Measurements from ENCODE around the gene SAXO2. TPM values are rescaled to one million over a fixed set of nuclear protein-coding genes. Genes with fewer than 3 reads are reported as not detected.
A peak's percentile ranks its signal among the peaks of the same experiment; 100 is the strongest.

SAXO2 gene
- 0.28 TPM in 1 of 2 replicates, not detected in the other for total RNA-seq (2012; rRNA removed)
- 0.14 and 0.42 TPM in 2 replicates for polyA plus RNA-seq (2012; rRNA removed)
- 0.02 and 0.33 TPM in 2 replicates for polyA plus RNA-seq (2012; cell fraction: cytosol; rRNA removed)
- polyA plus RNA-seq (2012; cell fraction: nucleus; rRNA removed; ENCODE audit: low replicate concordance) = 0.42 and 1.0 TPM in 2 replicates
- percentile 30 among the genes with signal in this experiment for Bru-seq, nascent RNA
- percentile 39 among the genes with signal in this experiment for BruChase-seq, experiment 1, labeled RNA remaining after a 6-hour chase
- BruChase-seq, experiment 2, labeled RNA remaining after a 2-hour chase = percentile 42 among the genes with signal in this experiment
- long read RNA-seq = 0 reads

GRCh38 chr15:82262422-82263026 lies at the start of gene SAXO2, which contains the start of gene EFL1:
Gene SAXO2, plus strand, starts transcription at chr15:82262818. Its CDS starts 62 bp downstream, at chr15:82262880.
Gene EFL1, minus strand, starts transcription at chr15:82262734. Its CDS starts 956 bp downstream, at chr15:82261778.
- dilution Hi-C loops (cut with HindIII; ENCODE audit: low sequenced_read_pairs, unreplicated experiment) = no loop called here
- POLR2A ChIA-PET (ENCODE audit: unreplicated experiment) = no interaction called here
- TF ChIP-seq RCOR1 (IDR thresholded peaks at IDR 0.05; ENCODE audit: insufficient replicate concordance, low read length) = no peak
- no peak for TF ChIP-seq SMC3 (IDR thresholded peaks at IDR 0.05; ENCODE audit: low read depth, low read length)
- TF ChIP-seq CHD1 (IDR thresholded peaks at IDR 0.05; ENCODE audit: low read depth, low read length) = no peak
- TF ChIP-seq POLR2A (IDR thresholded peaks at IDR 0.05; ENCODE audit: low read depth, low read length) = peak; percentile 81
- TF ChIP-seq MAFK (IDR thresholded peaks at IDR 0.05; ENCODE audit: low read depth, low read length) = no peak
- TF ChIP-seq RFX5 (IDR thresholded peaks at IDR 0.05; ENCODE audit: low read depth, low read length) = no peak
- peak; percentile 61 for TF ChIP-seq MAZ (IDR thresholded peaks at IDR 0.05; ENCODE audit: borderline replicate concordance, low read depth, low read length)
- TF ChIP-seq BHLHE40 (IDR thresholded peaks at IDR 0.05; ENCODE audit: low read depth, low read length) = no peak
- TF ChIP-seq USF2 (IDR thresholded peaks at IDR 0.05; ENCODE audit: low read depth, low read length) = no peak
- peak; percentile 97 for TF ChIP-seq MXI1 (IDR thresholded peaks at IDR 0.05; ENCODE audit: borderline replicate concordance, low read depth, low read length)
- TF ChIP-seq CTCF (conservative IDR thresholded peaks at IDR 0.05; ENCODE audit: low read depth, low read length) = no peak
- TF ChIP-seq CEBPB (IDR thresholded peaks at IDR 0.05; ENCODE audit: low read depth, low read length) = no peak
- no peak for TF ChIP-seq ELK1 (IDR thresholded peaks at IDR 0.05; ENCODE audit: borderline replicate concordance, low read depth, low read length)

More at GRCh38 chr15:82262422-82263026, at the start of gene SAXO2, which contains the start of gene EFL1:
- in situ Hi-C loops (cut with MboI; ENCODE audit: low sequenced_read_pairs) = no loop called here
- Histone ChIP-seq H3K27ac (ENCODE audit: insufficient read depth, low read length) (peak within 1 kb of the TSS; percentile 56; the same call in 1 of the 2 replicates), H3K36me3 (ENCODE audit: control insufficient read depth, insufficient read depth, low read length) (no peaks in the 10 kb centered on the region; the same call in 1 of the 2 replicates), H2BK120ac (ENCODE audit: low read depth, low read length) (no peak within 1 kb of the TSS), H2AFZ (replicated peaks; ENCODE audit: low read length, poor library complexity) (peak within 1 kb of the TSS; percentile 97), H3K9ac (ENCODE audit: low read depth, low read length) (peak within 1 kb of the TSS; percentile 25), H3K9me1 (ENCODE audit: insufficient read depth, low read length) (peaks cover 4% of the 10 kb centered on the region; the same call in 1 of the 2 replicates), H3K4me1 (ENCODE audit: control insufficient read depth, insufficient read depth, low read length) (peaks cover 4% of the 10 kb centered on the region; the same call in 1 of the 2 replicates), H3K79me1 (ENCODE audit: low read depth in 1 of 2, low read length in 2 of 2) (peaks cover 13 to 23% of the 10 kb centered on the region in 2 experiments), H2BK5ac (ENCODE audit: low read depth, low read length, poor library complexity, severe bottlenecking) (peak within 1 kb of the TSS; percentile 67), H3K18ac (ENCODE audit: low read depth, low read length) (no peak within 1 kb of the TSS), H3K23ac (ENCODE audit: low read depth, low read length) (peak within 1 kb of the TSS; percentile 52; the same call in 1 of the 2 replicates), H3K14ac (replicated peaks; ENCODE audit: low read depth, low read length) (no peak within 1 kb of the TSS), H3K4me3 (ENCODE audit: insufficient read depth, low read depth, low read length) (peak within 1 kb of the TSS; percentile 85), H4K91ac (ENCODE audit: insufficient read depth, low read depth, low read length) (no peak within 1 kb of the TSS), H3K9me3 (ENCODE audit: control insufficient read depth, insufficient read depth, low read length) (no peaks in the 10 kb centered on the region), H4K5ac (ENCODE audit: low read depth, low read length) (peak within 1 kb of the TSS; percentile 8; the same call in 1 of the 2 replicates), H2BK15ac (ENCODE audit: low read depth, low read length) (no peak within 1 kb of the TSS), H4K8ac (ENCODE audit: low read depth in 2 of 2, low read length in 2 of 2) (peak within 1 kb of the TSS in 1 of 2 experiments; percentile 53; a peak in 2 of 4 replicates), H2AK5ac (ENCODE audit: low read depth, low read length) (no peak within 1 kb of the TSS), H3K56ac (ENCODE audit: extremely low read depth, insufficient read depth, low read length) (no peak within 1 kb of the TSS), H4K20me1 (ENCODE audit: insufficient read depth, low read length) (no peaks in the 10 kb centered on the region), H3K4ac (ENCODE audit: low read depth, low read length) (peak within 1 kb of the TSS; percentile 36; the same call in 1 of the 2 replicates), H2BK20ac (ENCODE audit: low read depth, low read length) (no peak within 1 kb of the TSS), H3K27me3 (ENCODE audit: control insufficient read depth, insufficient read depth, low read length) (no peaks in the 10 kb centered on the region), H3K4me2 (ENCODE audit: low read depth, low read length) (peak within 1 kb of the TSS; percentile 74), H2AK9ac (replicated peaks; ENCODE audit: low read depth, low read length, poor library complexity) (no peak within 1 kb of the TSS)
- peak; percentile 80 for DNase-seq
- CTCF ChIA-PET = interaction anchor here (1.0 kb wide), 1 partner anchor 18 kb away, joined by 3 read pairs; no protein-coding TSS in a partner anchor
- WGBS, 2 experiments (ENCODE audit: extremely low coverage in 2 of 2, insufficient read length in 1 of 2) = 0% methylated on average over 18 of the region's 57 CpGs; no CpG with 5 or more reads in 1 of the 2 experiments
- no TSS peak for BruUV-seq (replicated peaks)
- peak; percentile 96 for ATAC-seq (ENCODE audit: low read depth)
- intact Hi-C loops (cut with micrococcal nuclease) = no loop called here

Measured in IMR-90 (cell line).